Measurements from ENCODE around the gene PCDH9.
"Not testable (repeated sequence)": the region's sequence is repeated elsewhere in the genome, so short reads cannot be mapped to it uniquely, and the experiment has no call there.

Gene PCDH9

GRCh38 chr13:66312312-66313087 lies 917.6 kb downstream of the PCDH9 start:
- no peak for DNase-seq

GRCh38 chr13:66305961-66306617 lies 924.0 kb downstream of the PCDH9 start:
- no peak for DNase-seq

- no peak for DNase-seq
These were observed 928.7 kb downstream of the PCDH9 start for GRCh38 chr13:66301482-66301881.

GRCh38 chr13:66301006-66301405 lies 929.1 kb downstream of the PCDH9 start:
- DNase-seq, result no peak

GRCh38 chr13:66296875-66297274 lies 933.3 kb downstream of the PCDH9 start:
- no peak for DNase-seq

- no peak for DNase-seq
These were observed 933.8 kb downstream of the PCDH9 start for GRCh38 chr13:66296328-66296727.

GRCh38 chr13:66286806-66287205 lies 943.3 kb downstream of the PCDH9 start:
- not testable (repeated sequence) for DNase-seq

GRCh38 chr13:66275416-66275815 lies 954.7 kb downstream of the PCDH9 start:
- no peak for DNase-seq

GRCh38 chr13:66273011-66273410 lies 957.1 kb downstream of the PCDH9 start:
- no peak for DNase-seq

GRCh38 chr13:66266761-66267160 lies 963.4 kb downstream of the PCDH9 start:
- DNase-seq, result no peak

GRCh38 chr13:66266348-66266747 lies 963.8 kb downstream of the PCDH9 start:
- no peak for DNase-seq

- DNase-seq, result no peak
These were observed 964.8 kb downstream of the PCDH9 start for GRCh38 chr13:66265371-66265770.

- DNase-seq, result no peak
These were observed 965.2 kb downstream of the PCDH9 start for GRCh38 chr13:66264971-66265370.

- no peak for DNase-seq
These were observed 967.8 kb downstream of the PCDH9 start for GRCh38 chr13:66262330-66262729.

- DNase-seq, result not testable (repeated sequence)
These were observed 970.7 kb downstream of the PCDH9 start for GRCh38 chr13:66259426-66259825.
